MCF 10A (cell line): ENCODE results near the gene PLAC9. TPM values are rescaled to one million over a fixed set of nuclear protein-coding genes. Genes with fewer than 3 reads are reported as not detected.
"Not testable (repeated sequence)": the region's sequence is repeated elsewhere in the genome, so short reads cannot be mapped to it uniquely, and the experiment has no call there.

ENCODE experiments used
- BruUV-seq: library from RNA; stranded (reverse); fragments of 400-500 nt; replicated peaks from 2 replicates; lab custom pipeline; 2021; lab: Mats Ljungman, UMichigan
- CTCF ChIA-PET: fragments of 300-600 bp; sonication (Branson Sonifier 250); formaldehyde crosslinking; extraction: SDS; loops from one replicate; lab custom pipeline; 2021; ENCODE audit warnings: antibody characterized with exemption, inconsistent platforms; lab: Yijun Ruan, JAX
- POLR2A ChIA-PET: fragments of 300-600, 350-650 bp; sonication (Branson Sonifier 250); formaldehyde crosslinking; extraction: SDS; loops from one replicate; lab custom pipeline; 2020; ENCODE audit warnings: antibody characterized with exemption, inconsistent platforms; lab: Yijun Ruan, JAX
- DNase-seq: peaks from one replicate; pipeline ENCODE4 v3.0.0-alpha.2; 2018; ENCODE audit not compliant: unreplicated experiment
- H3K27ac Mint-ChIP-seq: one replicate; pipeline ENCODE4 v1.8.0; 2022; ENCODE audit warnings: mild to moderate bottlenecking, low read depth, mixed read lengths; ENCODE audit not compliant: unreplicated experiment
- H3K27me3 Mint-ChIP-seq: one replicate; pipeline ENCODE4 v1.8.0; 2022; ENCODE audit warnings: mixed read lengths; ENCODE audit not compliant: insufficient read depth, unreplicated experiment
- H3K36me3 Mint-ChIP-seq: one replicate; pipeline ENCODE4 v1.8.0; 2022; ENCODE audit warnings: mild to moderate bottlenecking, moderate library complexity, mixed read lengths; ENCODE audit not compliant: insufficient read depth, unreplicated experiment
- H3K4me1 Mint-ChIP-seq: one replicate; pipeline ENCODE4 v1.8.0; 2022; ENCODE audit warnings: mixed read lengths; ENCODE audit not compliant: insufficient read depth, unreplicated experiment
- H3K4me3 Mint-ChIP-seq: one replicate; pipeline ENCODE4 v1.8.0; 2022; ENCODE audit warnings: mild to moderate bottlenecking, moderate library complexity, mixed read lengths; ENCODE audit not compliant: unreplicated experiment
- H3K9me3 Mint-ChIP-seq: one replicate; pipeline ENCODE4 v1.8.0; 2022; ENCODE audit warnings: mixed read lengths; ENCODE audit not compliant: unreplicated experiment
- CTCF ChIP-seq: fragments of 200-600 bp; IDR thresholded peaks from one replicate; pipeline ENCODE4 v1.8.0; 2022; ENCODE audit warnings: antibody characterized with exemption, mild to moderate bottlenecking; ENCODE audit not compliant: unreplicated experiment
- intact Hi-C: fragments of 100-400 bp; cut with micrococcal nuclease; formaldehyde crosslinking; loops from 2 replicates; pipeline ENCODE4 v1.14.1; 2022
- total RNA-seq: library from RNA; stranded (reverse); gene quantifications from 2 replicates; pipeline ENCODE4 v1.2.3, GENCODE V29; 2022

Gene PLAC9
- total RNA-seq, 1 experiment from 2014 or later = 0.93 TPM

GRCh38 chr10:80140251-80140650 is 7.7 kb downstream of the PLAC9 start:
- POLR2A ChIA-PET = no interaction called here
- DNase-seq = no peak
- intact Hi-C loops = no loop called here
- Mint-ChIP-seq H3K27ac (no peak overlapping the region), H3K9me3 (no peaks in the 10 kb centered on the region), H3K27me3 (no peaks in the 10 kb centered on the region), H3K4me1 (peaks cover 10% of the 10 kb centered on the region), H3K36me3 (peaks cover 8% of the 10 kb centered on the region), H3K4me3 (no peak overlapping the region)
- CTCF ChIA-PET = interaction anchor here (1.0 to 5.1 kb wide), 2 partner anchors 10 to 81 kb away, joined by 4 to 66 read pairs; no protein-coding TSS in a partner anchor
- BruUV-seq = no TSS peak
- TF ChIP-seq CTCF = no peak

GRCh38 chr10:80141696-80142460 is 9.3 kb downstream of the PLAC9 start:
- no peaks in the 10 kb centered on the region for H3K9me3 Mint-ChIP-seq
- H3K4me1 Mint-ChIP-seq = peaks cover 16% of the 10 kb centered on the region
- H3K27ac Mint-ChIP-seq = no peak overlapping the region
- peaks cover 8% of the 10 kb centered on the region for H3K36me3 Mint-ChIP-seq
- no peak for TF ChIP-seq CTCF
- H3K4me3 Mint-ChIP-seq = no peak overlapping the region
- BruUV-seq = no TSS peak
- CTCF ChIA-PET = interaction anchor here (0.6 to 5.1 kb wide), 4 partner anchors 9 to 214 kb away, joined by 4 to 66 read pairs (median 6); no protein-coding TSS in a partner anchor
- no peaks in the 10 kb centered on the region for H3K27me3 Mint-ChIP-seq
- no peak for DNase-seq
- POLR2A ChIA-PET = interaction anchor here (1.7 to 3.0 kb wide), 2 partner anchors 63 kb away, joined by 3 to 13 read pairs; partner anchors contain the start of gene TMEM254
- intact Hi-C loops = no loop called here

GRCh38 chr10:80144067-80144695 is 11.7 kb downstream of the PLAC9 start:
- BruUV-seq = no TSS peak
- Mint-ChIP-seq H3K36me3 (peaks cover 8% of the 10 kb centered on the region), H3K9me3 (peaks cover 2% of the 10 kb centered on the region), H3K4me1 (peaks cover 16% of the 10 kb centered on the region), H3K27ac (no peak overlapping the region), H3K27me3 (no peaks in the 10 kb centered on the region), H3K4me3 (no peak overlapping the region)
- peak; percentile 36 for DNase-seq
- no peak for TF ChIP-seq CTCF
- intact Hi-C loops = no loop called here
- ChIA-PET CTCF (interaction anchor here (0.7 to 5.1 kb wide), 21 partner anchors 9 to 132 kb away, joined by 3 to 66 read pairs (median 4); no protein-coding TSS in a partner anchor), POLR2A (interaction anchor here (0.7 to 3.0 kb wide), 9 partner anchors 10 to 155 kb away, joined by 3 to 13 read pairs (median 4); partner anchors contain the start of genes ANXA11 and TMEM254)

- no peak for TF ChIP-seq CTCF
- no TSS peak for BruUV-seq
- ChIA-PET POLR2A (interaction anchor here (1.0 to 3.0 kb wide), 5 partner anchors 14 to 66 kb away, joined by 3 to 13 read pairs (median 7); partner anchors contain the start of genes ANXA11 and TMEM254), CTCF (interaction anchor here (0.6 to 5.1 kb wide), 18 partner anchors 10 to 151 kb away, joined by 3 to 66 read pairs (median 4); no protein-coding TSS in a partner anchor)
- peaks cover 2% of the 10 kb centered on the region for H3K36me3 Mint-ChIP-seq
- H3K4me1 Mint-ChIP-seq = peaks cover 16% of the 10 kb centered on the region
- peaks cover 7% of the 10 kb centered on the region for H3K9me3 Mint-ChIP-seq
- intact Hi-C loops = no loop called here
- no peaks in the 10 kb centered on the region for H3K27me3 Mint-ChIP-seq
- no peak for DNase-seq
- H3K27ac Mint-ChIP-seq = no peak overlapping the region
- no peak overlapping the region for H3K4me3 Mint-ChIP-seq
These were observed 12.2 kb downstream of the PLAC9 start for GRCh38 chr10:80144696-80145131.

GRCh38 chr10:80145406-80146308 is 13.1 kb downstream of the PLAC9 start:
- ChIA-PET CTCF (interaction anchor here (0.6 to 5.1 kb wide), 9 partner anchors 9 to 150 kb away, joined by 3 to 66 read pairs (median 4); no protein-coding TSS in a partner anchor), POLR2A (interaction anchor here (1.0 to 2.0 kb wide), 2 partner anchors 60 to 62 kb away, joined by 4 to 8 read pairs; partner anchors contain the start of gene ANXA11)
- H3K4me1 Mint-ChIP-seq = peaks cover 16% of the 10 kb centered on the region
- DNase-seq = peak; percentile 56
- H3K36me3 Mint-ChIP-seq, H3K27me3 Mint-ChIP-seq, H3K27ac Mint-ChIP-seq, BruUV-seq, H3K9me3 Mint-ChIP-seq, H3K4me3 Mint-ChIP-seq, intact Hi-C loops: not testable (repeated sequence)
